Testis (tissue), 3 donors: Measurements from ENCODE around the gene NTM. TPM values are rescaled to one million over a fixed set of nuclear protein-coding genes. Genes with fewer than 3 reads are reported as not detected.

ENCODE experiments used
- DNase-seq: peaks from one replicate; pipeline ENCODE4 v3.0.0-alpha.2; 2019
- H3K27ac ChIP-seq, 2 donors: fragments of 200-600 bp; sonication (generic); one replicate each; pipeline ENCODE4 v1.5.1; 2019
- H3K27me3 ChIP-seq: fragments of 200-600 bp; sonication (generic); one replicate; pipeline ENCODE4 v1.5.1; 2019
- H3K36me3 ChIP-seq: fragments of 200-600 bp; sonication (generic); one replicate; pipeline ENCODE4 v1.5.1; 2017; ENCODE audit warnings: low read depth; ENCODE audit errors: missing control alignments
- H3K4me1 ChIP-seq: fragments of 200-600 bp; sonication (generic); one replicate; pipeline ENCODE4 v1.5.1; 2019
- H3K4me3 ChIP-seq, 2 donors: fragments of 200-600 bp; sonication (generic); one replicate each; pipeline ENCODE4 v1.5.1; 2017 to 2019
- H3K9me3 ChIP-seq: fragments of 200-600 bp; sonication (generic); one replicate; pipeline ENCODE4 v1.5.1; 2017
- CTCF ChIP-seq, 3 experiments: fragments of 450-650 bp in 2 of 3; fragments of 200-600 bp in 1 of 3; sonication (generic) in 1 of 3; IDR thresholded peaks; one replicate each; pipeline ENCODE4 v1.5.1; 2016 to 2019; ENCODE audit warnings: antibody characterized with exemption in 3 of 3, mild to moderate bottlenecking in 2 of 3, moderate library complexity in 1 of 3
- POLR2A ChIP-seq: fragments of 450-650 bp; IDR thresholded peaks from one replicate; pipeline ENCODE4 v1.6.1; 2017; ENCODE audit warnings: antibody characterized with exemption, mild to moderate bottlenecking, moderate library complexity
- WGBS, 2 donors: methylation state at CpG; one replicate each; pipeline ENCODE4 v1.1.5; 2018; 5-methylcytosine and 5-hydroxymethylcytosine counted together
- intact Hi-C: fragments of 100-400 bp; cut with DNase I; formaldehyde crosslinking; loops from one replicate; pipeline ENCODE4 v1.15.1; 2023; ENCODE audit warnings: low total_unique reads
- polyA plus RNA-seq: library from polyadenylated mRNA; stranded (reverse); fragments of 350-450 nt; fragmentation: Illumina TruSeq; extraction: RNeasy Lipid Tissue Mini Kit (QIAGEN cat#74804); gene quantifications from one replicate; pipeline ENCODE4 v1.2.3, GENCODE V29; 2014; ENCODE audit warnings: low read depth, low replicate concordance; ENCODE audit not compliant: insufficient read depth
- total RNA-seq, 2 donors: library from RNA; depleted of rRNA; stranded (reverse); fragments of >200 nt; gene quantifications; one replicate each; pipeline ENCODE4 v1.2.3, GENCODE V29; 2016

Gene NTM
- total and polyA plus RNA-seq, 3 donors from 2014 or later: 1.7 to 4.5 (median 1.8) TPM

- TF ChIP-seq CTCF (IDR thresholded peaks at IDR 0.05) (no peak), POLR2A (no peak)
- Histone ChIP-seq H3K27ac (no peak overlapping the region), H3K36me3 (no peaks in the 10 kb centered on the region), H3K27me3 (no peaks in the 10 kb centered on the region), H3K4me1 (no peaks in the 10 kb centered on the region), H3K9me3 (no peaks in the 10 kb centered on the region), H3K4me3 (no peak overlapping the region)
- DNase-seq: no peak
- 60 to 79% methylated on average over 5 of the region's 5 CpGs for WGBS, 2 donors
- intact Hi-C loops: no loop called here
Observed at GRCh38 chr11:132263241-132263640, 892.8 kb downstream of the NTM start.

- H3K27ac ChIP-seq: no peak overlapping the region
- no peaks in the 10 kb centered on the region for H3K36me3 ChIP-seq
- DNase-seq: no peak
- WGBS, 2 donors: 81 to 87% methylated on average over 4 of the region's 4 CpGs
- no peaks in the 10 kb centered on the region for H3K27me3 ChIP-seq
- TF ChIP-seq CTCF (IDR thresholded peaks at IDR 0.05): no peak
- no peaks in the 10 kb centered on the region for H3K9me3 ChIP-seq
- intact Hi-C loops: no loop called here
- H3K4me1 ChIP-seq: no peaks in the 10 kb centered on the region
- no peak overlapping the region for H3K4me3 ChIP-seq
Observed at GRCh38 chr11:132263875-132264274, 893.5 kb downstream of the NTM start.

GRCh38 chr11:132264616-132265015 is 894.2 kb downstream of the NTM start:
- no peak for TF ChIP-seq POLR2A
- TF ChIP-seq CTCF (IDR thresholded peaks at IDR 0.05): no peak
- Histone ChIP-seq H3K27me3 (no peaks in the 10 kb centered on the region), H3K4me3 (no peak overlapping the region), H3K4me1 (no peaks in the 10 kb centered on the region), H3K27ac (no peak overlapping the region), H3K36me3 (no peaks in the 10 kb centered on the region), H3K9me3 (no peaks in the 10 kb centered on the region)
- WGBS, 2 donors: 73 to 78% methylated on average over 1 of the region's 1 CpG
- intact Hi-C loops: no loop called here
- no peak for DNase-seq

GRCh38 chr11:132278801-132279574 is 908.6 kb downstream of the NTM start:
- H3K27ac ChIP-seq: no peak overlapping the region
- no peaks in the 10 kb centered on the region for H3K36me3 ChIP-seq
- no peak for TF ChIP-seq CTCF (IDR thresholded peaks at IDR 0.05)
- no peak for TF ChIP-seq POLR2A
- no peaks in the 10 kb centered on the region for H3K4me1 ChIP-seq
- H3K27me3 ChIP-seq: no peaks in the 10 kb centered on the region
- H3K4me3 ChIP-seq: no peak overlapping the region
- no peak for DNase-seq
- no peaks in the 10 kb centered on the region for H3K9me3 ChIP-seq
- 72 to 73% methylated on average over 6 of the region's 6 CpGs for WGBS, 2 donors
- intact Hi-C loops: no loop called here

GRCh38 chr11:132284048-132284447 is 913.6 kb downstream of the NTM start:
- DNase-seq: no peak
- 80 to 85% methylated on average over 4 of the region's 4 CpGs for WGBS, 2 donors
- TF ChIP-seq POLR2A (no peak), CTCF (IDR thresholded peaks at IDR 0.05) (no peak)

More at GRCh38 chr11:132284048-132284447, 913.6 kb downstream of the NTM start:
- Histone ChIP-seq H3K36me3 (no peaks in the 10 kb centered on the region), H3K4me3 (no peak overlapping the region), H3K27me3 (no peaks in the 10 kb centered on the region), H3K9me3 (no peaks in the 10 kb centered on the region), H3K27ac (no peak overlapping the region), H3K4me1 (no peaks in the 10 kb centered on the region)
- intact Hi-C loops: no loop called here
